Prostate gland (tissue), 2 donors: ENCODE results near the gene C10orf62.

ENCODE experiments used
- POLR2A ChIP-seq: fragments of 450-650 bp; IDR thresholded peaks from one replicate; pipeline ENCODE4 v1.6.1; 2016; ENCODE audit warnings: antibody characterized with exemption, mild to moderate bottlenecking
- POLR2AphosphoS5 ChIP-seq: sonication (generic); formaldehyde crosslinking; IDR thresholded peaks from one replicate; pipeline ENCODE4 v1.6.1; 2017; ENCODE audit warnings: antibody characterized with exemption
- TF ChIP-seq, protein P1 (sequence below), 4 experiments: fragments of 200-600 bp in 2 of 4; fragments of 450-650 bp in 2 of 4; sonication (generic) in 2 of 4; IDR thresholded peaks; 1 replicate in 3 of 4; 2 replicates in 1 of 4; pipeline ENCODE4 v1.5.1; 2016 to 2019; ENCODE audit warnings: antibody characterized with exemption in 4 of 4, mild to moderate bottlenecking in 2 of 4, moderate library complexity in 2 of 4

DNA sequence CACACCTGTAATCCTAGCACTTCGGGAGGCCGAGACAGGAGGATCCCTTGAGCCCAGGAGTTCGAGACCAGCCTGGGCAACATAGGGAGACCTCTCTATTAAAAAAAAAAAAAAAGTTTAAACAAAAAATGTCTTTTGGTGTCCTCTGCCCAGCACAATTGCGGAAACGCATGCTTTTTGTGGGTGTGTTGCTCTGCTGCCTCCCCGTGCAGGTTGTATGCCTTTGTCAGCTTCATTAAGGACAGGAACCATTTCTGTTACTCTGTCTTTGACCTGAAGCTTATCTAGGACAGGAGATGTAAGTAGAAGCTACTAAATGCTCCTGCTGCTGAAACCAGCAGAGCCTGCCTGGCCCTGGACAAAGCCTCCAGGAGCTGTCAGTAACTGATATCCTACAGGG, 38.2 kb upstream of the C10orf62 start:
- TF ChIP-seq, protein P1, sequence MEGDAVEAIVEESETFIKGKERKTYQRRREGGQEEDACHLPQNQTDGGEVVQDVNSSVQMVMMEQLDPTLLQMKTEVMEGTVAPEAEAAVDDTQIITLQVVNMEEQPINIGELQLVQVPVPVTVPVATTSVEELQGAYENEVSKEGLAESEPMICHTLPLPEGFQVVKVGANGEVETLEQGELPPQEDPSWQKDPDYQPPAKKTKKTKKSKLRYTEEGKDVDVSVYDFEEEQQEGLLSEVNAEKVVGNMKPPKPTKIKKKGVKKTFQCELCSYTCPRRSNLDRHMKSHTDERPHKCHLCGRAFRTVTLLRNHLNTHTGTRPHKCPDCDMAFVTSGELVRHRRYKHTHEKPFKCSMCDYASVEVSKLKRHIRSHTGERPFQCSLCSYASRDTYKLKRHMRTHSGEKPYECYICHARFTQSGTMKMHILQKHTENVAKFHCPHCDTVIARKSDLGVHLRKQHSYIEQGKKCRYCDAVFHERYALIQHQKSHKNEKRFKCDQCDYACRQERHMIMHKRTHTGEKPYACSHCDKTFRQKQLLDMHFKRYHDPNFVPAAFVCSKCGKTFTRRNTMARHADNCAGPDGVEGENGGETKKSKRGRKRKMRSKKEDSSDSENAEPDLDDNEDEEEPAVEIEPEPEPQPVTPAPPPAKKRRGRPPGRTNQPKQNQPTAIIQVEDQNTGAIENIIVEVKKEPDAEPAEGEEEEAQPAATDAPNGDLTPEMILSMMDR (IDR thresholded peaks at IDR 0.05), result no peak
- TF ChIP-seq POLR2A (no peak), POLR2AphosphoS5 (no peak)
